WTC11 (cell line): ENCODE data around the gene ATF7.

Source experiments
- ATF2 ChIP-seq: sonication (generic); formaldehyde crosslinking; IDR thresholded peaks from 2 replicates; pipeline ENCODE4 v1.8.1; 2022; ENCODE audit warnings: low read depth, missing genetic modification reagents, borderline replicate concordance
- CTCF ChIP-seq: fragments of 200-600 bp; IDR thresholded peaks from 2 replicates; pipeline ENCODE4 v1.8.0; 2022; ENCODE audit warnings: antibody characterized with exemption
- ESRRA ChIP-seq: sonication (generic); formaldehyde crosslinking; IDR thresholded peaks from 2 replicates; pipeline ENCODE4 v1.8.1; 2022; ENCODE audit warnings: mild to moderate bottlenecking, missing genetic modification reagents, borderline replicate concordance
- FOXJ3 ChIP-seq: sonication (generic); formaldehyde crosslinking; IDR thresholded peaks from 2 replicates; pipeline ENCODE4 v1.9.0; 2021; ENCODE audit warnings: missing genetic modification reagents, mild to moderate bottlenecking, borderline replicate concordance
- MLX ChIP-seq: sonication (generic); formaldehyde crosslinking; IDR thresholded peaks from 2 replicates; pipeline ENCODE4 v1.8.1; 2023; ENCODE audit warnings: mild to moderate bottlenecking, missing genetic modification reagents, moderate library complexity
- NR2C2 ChIP-seq: sonication (generic); formaldehyde crosslinking; IDR thresholded peaks from 2 replicates; pipeline ENCODE4 v1.8.0; 2022; ENCODE audit warnings: mild to moderate bottlenecking, missing genetic modification reagents
- NR3C1 ChIP-seq: sonication (generic); formaldehyde crosslinking; conservative IDR thresholded peaks from 2 replicates; pipeline ENCODE4 v1.8.1; 2023; ENCODE audit warnings: low read depth, mild to moderate bottlenecking, missing genetic modification reagents
- ZBTB21 ChIP-seq: sonication (generic); formaldehyde crosslinking; IDR thresholded peaks from 2 replicates; pipeline ENCODE4 v1.8.1; 2023; ENCODE audit warnings: mild to moderate bottlenecking, missing genetic modification reagents, borderline replicate concordance
- ZNF416 ChIP-seq: fragments of 250-450 bp; sonication (Bioruptor Pico); IDR thresholded peaks from 2 replicates; pipeline ENCODE4 v1.9.0; 2021; ENCODE audit warnings: mild to moderate bottlenecking, inconsistent platforms
- TF ChIP-seq, protein P1 (sequence below): sonication (generic); formaldehyde crosslinking; IDR thresholded peaks from 2 replicates; pipeline ENCODE4 v1.8.1; 2023; ENCODE audit warnings: mild to moderate bottlenecking, missing genetic modification reagents
- TF ChIP-seq, protein P2 (sequence below): sonication (generic); formaldehyde crosslinking; IDR thresholded peaks from 2 replicates; pipeline ENCODE4 v1.8.1; 2023; ENCODE audit warnings: mild to moderate bottlenecking, missing genetic modification reagents

- no peak for TF ChIP-seq MLX (CRISPR knock-in tag)
- TF ChIP-seq ESRRA: no peak
- TF ChIP-seq, protein P1, sequence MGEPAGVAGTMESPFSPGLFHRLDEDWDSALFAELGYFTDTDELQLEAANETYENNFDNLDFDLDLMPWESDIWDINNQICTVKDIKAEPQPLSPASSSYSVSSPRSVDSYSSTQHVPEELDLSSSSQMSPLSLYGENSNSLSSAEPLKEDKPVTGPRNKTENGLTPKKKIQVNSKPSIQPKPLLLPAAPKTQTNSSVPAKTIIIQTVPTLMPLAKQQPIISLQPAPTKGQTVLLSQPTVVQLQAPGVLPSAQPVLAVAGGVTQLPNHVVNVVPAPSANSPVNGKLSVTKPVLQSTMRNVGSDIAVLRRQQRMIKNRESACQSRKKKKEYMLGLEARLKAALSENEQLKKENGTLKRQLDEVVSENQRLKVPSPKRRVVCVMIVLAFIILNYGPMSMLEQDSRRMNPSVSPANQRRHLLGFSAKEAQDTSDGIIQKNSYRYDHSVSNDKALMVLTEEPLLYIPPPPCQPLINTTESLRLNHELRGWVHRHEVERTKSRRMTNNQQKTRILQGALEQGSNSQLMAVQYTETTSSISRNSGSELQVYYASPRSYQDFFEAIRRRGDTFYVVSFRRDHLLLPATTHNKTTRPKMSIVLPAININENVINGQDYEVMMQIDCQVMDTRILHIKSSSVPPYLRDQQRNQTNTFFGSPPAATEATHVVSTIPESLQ (CRISPR knock-in tag): no peak
- TF ChIP-seq CTCF: no peak
- TF ChIP-seq NR2C2 (CRISPR knock-in tag): no peak
- no peak for TF ChIP-seq FOXJ3 (CRISPR knock-in tag)
- TF ChIP-seq, protein P2, sequence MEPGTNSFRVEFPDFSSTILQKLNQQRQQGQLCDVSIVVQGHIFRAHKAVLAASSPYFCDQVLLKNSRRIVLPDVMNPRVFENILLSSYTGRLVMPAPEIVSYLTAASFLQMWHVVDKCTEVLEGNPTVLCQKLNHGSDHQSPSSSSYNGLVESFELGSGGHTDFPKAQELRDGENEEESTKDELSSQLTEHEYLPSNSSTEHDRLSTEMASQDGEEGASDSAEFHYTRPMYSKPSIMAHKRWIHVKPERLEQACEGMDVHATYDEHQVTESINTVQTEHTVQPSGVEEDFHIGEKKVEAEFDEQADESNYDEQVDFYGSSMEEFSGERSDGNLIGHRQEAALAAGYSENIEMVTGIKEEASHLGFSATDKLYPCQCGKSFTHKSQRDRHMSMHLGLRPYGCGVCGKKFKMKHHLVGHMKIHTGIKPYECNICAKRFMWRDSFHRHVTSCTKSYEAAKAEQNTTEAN (CRISPR knock-in tag): no peak
- no peak for TF ChIP-seq ATF2 (CRISPR knock-in tag)
- TF ChIP-seq ZBTB21 (CRISPR knock-in tag): no peak
- no peak for TF ChIP-seq NR3C1
- TF ChIP-seq ZNF416 (CRISPR knock-in tag): no peak
These were observed 57.2 kb downstream of the ATF7 start for GRCh38 chr12:53568809-53569557.
